WI38 (cell line): ENCODE measurements around the gene C1orf52.

Source experiments
- H3K4me3 ChIP-seq: 2 replicates; pipeline ENCODE4 v1.5.1; 2011; ENCODE audit warnings: low read depth, mild to moderate bottlenecking, control low read depth, low read length
- TF ChIP-seq, protein P1 (sequence below): IDR thresholded peaks from 2 replicates; pipeline ENCODE4 v1.5.1; 2012; ENCODE audit warnings: low read depth, mild to moderate bottlenecking, control low read depth, low read length

C1orf52 gene

DNA sequence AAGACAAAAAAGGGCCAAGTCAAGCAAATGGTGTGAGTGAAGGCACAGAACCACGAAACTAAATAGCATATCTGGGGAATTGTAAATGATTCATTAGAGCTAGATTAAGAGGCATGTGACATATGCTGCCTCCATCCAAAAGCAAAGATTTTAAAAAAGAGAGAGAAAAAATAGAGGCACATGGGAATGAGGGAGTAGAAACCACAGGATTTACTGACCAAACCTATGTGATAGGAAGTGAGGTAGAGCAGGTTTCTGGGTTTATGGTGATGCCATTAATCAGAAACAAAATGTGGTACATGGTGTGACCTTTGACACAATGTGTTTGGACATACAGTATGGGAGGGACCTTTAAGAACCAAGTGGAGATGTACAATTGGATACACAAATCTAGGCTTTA lies 13.6 kb downstream of the C1orf52 start:
- H3K4me3 ChIP-seq: no peak overlapping the region
- TF ChIP-seq, protein P1, sequence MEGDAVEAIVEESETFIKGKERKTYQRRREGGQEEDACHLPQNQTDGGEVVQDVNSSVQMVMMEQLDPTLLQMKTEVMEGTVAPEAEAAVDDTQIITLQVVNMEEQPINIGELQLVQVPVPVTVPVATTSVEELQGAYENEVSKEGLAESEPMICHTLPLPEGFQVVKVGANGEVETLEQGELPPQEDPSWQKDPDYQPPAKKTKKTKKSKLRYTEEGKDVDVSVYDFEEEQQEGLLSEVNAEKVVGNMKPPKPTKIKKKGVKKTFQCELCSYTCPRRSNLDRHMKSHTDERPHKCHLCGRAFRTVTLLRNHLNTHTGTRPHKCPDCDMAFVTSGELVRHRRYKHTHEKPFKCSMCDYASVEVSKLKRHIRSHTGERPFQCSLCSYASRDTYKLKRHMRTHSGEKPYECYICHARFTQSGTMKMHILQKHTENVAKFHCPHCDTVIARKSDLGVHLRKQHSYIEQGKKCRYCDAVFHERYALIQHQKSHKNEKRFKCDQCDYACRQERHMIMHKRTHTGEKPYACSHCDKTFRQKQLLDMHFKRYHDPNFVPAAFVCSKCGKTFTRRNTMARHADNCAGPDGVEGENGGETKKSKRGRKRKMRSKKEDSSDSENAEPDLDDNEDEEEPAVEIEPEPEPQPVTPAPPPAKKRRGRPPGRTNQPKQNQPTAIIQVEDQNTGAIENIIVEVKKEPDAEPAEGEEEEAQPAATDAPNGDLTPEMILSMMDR: no peak

DNA sequence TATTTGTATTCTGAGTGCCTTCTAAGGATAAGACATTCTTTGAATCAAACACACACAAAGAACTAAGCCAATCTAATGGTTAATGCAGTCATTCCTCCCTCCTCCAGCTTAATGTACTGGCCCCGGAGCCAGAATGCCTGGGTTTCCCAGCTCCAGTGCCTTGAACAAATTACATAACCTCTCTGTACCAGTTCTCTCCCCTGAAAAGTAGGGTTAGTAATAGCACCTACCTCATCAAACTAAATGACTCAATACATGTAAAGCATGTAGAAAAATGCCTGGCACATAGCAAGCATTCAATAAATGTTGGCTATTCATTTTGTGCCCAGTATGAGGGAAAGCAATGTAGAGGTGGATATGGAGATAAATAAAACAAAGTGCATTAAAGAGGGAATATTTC lies 14.0 kb downstream of the C1orf52 start:
- H3K4me3 ChIP-seq: no peak overlapping the region
- TF ChIP-seq, protein P1: no peak

DNA sequence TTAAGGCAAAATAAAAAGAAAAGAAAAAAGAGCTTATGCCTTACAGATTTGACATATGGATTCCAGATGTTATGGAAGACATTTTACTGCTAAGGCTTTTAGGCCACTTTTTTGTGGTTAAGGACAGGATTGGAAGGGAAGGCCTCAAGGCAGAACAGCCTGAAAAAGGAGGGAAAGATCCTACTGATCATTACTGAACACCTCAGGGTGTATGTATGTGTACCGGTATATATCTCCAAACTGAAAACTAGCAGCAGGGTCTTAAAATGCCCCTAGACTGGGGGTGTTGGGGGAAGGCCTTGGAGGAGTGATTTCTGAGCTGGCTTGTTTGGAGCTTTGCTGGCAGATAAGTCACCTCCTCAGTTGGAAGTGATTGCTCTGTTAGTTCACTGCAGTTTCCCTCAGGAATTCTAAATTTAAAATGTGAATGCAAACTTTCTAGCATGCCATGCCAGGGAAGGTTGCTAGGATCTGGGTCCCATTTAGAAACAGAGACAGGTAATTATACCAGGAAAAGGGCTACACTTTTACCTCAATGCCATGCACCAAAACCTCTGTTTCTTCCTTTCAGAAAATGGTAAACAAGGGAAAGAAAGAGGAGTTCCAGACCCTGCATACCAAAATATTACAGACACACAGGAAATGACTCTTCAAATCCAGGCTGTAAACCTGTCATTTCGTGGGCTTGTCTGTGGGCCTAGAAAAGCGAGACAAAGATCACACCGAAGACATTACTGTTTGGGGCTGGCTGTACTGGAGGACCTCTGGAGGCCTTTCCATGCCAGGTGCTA lies 15.0 kb downstream of the C1orf52 start:
- H3K4me3 ChIP-seq: no peak overlapping the region
- TF ChIP-seq, protein P1: no peak

DNA sequence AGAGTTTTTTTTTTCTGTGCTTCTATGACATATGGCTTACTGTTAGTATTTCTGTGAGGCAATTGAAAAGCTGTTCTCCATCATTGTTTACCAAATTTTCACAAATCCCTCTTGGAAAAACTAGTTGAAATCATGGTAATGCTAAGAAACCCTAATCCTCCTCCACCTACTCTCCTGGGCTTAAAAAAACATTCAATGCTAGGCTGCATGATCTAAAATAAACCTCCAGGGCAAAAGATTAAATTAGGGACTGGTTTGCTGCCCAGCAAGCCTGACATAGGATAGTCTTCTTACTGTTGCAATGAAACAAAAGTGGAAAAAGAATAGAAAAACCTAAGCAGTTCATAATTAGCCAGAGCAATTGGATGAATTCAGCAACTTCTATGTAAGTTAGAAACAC lies 16.1 kb downstream of the C1orf52 start:
- no peak overlapping the region for H3K4me3 ChIP-seq
- TF ChIP-seq, protein P1: no peak

DNA sequence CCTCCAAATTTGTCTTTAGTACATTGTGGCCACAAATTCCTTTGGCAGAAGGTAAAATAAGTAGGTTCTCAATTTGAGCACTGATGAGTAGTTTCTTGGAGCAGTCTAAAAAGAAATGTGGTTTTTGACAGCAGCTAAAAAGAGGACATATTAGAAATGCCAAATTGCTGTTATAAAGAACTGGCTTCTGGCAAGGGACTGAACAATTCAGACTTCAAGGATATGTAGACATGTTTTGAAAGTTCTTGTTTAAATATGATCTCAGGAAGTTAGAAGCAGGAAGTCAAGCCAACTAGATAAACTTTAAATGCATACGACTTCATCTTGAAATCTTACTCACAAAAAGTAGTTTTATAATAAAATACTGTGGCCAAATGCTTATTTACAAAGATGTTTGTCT lies 18.8 kb downstream of the C1orf52 start:
- TF ChIP-seq, protein P1: no peak
- no peak overlapping the region for H3K4me3 ChIP-seq

DNA sequence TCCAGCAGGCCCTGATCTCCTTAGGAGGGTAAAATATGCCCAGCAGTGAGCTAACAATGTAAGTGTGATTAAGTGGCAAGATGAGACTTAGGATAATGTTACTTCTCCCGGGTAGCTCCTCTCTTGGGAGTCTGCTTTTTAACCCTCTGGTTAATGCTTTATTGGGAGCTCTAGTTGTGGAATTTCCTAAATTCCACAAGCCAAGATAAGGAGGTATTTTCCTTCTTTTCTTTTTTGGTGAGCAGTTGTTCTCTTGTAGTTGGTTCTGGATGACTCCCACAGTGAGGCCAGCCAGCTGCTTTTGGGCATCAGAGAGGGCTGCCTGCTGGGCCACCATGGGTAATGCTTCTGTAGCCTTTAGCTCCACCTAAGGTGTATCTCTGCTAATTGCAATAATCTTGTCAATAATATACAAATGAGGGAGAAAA lies 19.3 kb downstream of the C1orf52 start:
- TF ChIP-seq, protein P1: no peak
- no peak overlapping the region for H3K4me3 ChIP-seq

DNA sequence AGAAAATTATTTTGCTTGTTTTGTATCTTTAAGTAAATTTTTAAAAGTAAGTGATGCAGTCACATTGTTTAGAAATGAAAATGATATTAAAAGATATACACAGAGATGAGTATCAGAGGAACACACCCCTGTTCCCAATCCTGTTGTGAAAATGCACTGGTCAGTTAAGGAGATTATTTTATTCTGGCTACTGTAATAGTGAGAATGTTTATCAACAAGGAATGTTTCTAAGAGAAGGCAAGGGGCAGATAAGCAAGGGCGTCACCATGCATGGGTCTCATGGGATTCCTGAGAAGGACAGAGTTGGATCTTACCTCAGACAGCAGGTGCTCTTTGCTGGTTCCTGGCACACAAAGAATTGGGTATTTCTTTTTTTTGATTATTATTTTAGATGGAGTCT lies 21.8 kb downstream of the C1orf52 start:
- TF ChIP-seq, protein P1: no peak
- H3K4me3 ChIP-seq: no peak overlapping the region
